Activated gamma-delta T cell (primary cell): ENCODE data around the gene FASTK.
A peak's percentile ranks its signal among the peaks of the same experiment; 100 is the strongest.
"Not testable (repeated sequence)": the region's sequence is repeated elsewhere in the genome, so short reads cannot be mapped to it uniquely, and the experiment has no call there.

Source experiments
- DNase-seq: peaks from one replicate; lab custom pipeline; 2025; lab: John Stamatoyannopoulos, UW

Gene FASTK

DNA sequence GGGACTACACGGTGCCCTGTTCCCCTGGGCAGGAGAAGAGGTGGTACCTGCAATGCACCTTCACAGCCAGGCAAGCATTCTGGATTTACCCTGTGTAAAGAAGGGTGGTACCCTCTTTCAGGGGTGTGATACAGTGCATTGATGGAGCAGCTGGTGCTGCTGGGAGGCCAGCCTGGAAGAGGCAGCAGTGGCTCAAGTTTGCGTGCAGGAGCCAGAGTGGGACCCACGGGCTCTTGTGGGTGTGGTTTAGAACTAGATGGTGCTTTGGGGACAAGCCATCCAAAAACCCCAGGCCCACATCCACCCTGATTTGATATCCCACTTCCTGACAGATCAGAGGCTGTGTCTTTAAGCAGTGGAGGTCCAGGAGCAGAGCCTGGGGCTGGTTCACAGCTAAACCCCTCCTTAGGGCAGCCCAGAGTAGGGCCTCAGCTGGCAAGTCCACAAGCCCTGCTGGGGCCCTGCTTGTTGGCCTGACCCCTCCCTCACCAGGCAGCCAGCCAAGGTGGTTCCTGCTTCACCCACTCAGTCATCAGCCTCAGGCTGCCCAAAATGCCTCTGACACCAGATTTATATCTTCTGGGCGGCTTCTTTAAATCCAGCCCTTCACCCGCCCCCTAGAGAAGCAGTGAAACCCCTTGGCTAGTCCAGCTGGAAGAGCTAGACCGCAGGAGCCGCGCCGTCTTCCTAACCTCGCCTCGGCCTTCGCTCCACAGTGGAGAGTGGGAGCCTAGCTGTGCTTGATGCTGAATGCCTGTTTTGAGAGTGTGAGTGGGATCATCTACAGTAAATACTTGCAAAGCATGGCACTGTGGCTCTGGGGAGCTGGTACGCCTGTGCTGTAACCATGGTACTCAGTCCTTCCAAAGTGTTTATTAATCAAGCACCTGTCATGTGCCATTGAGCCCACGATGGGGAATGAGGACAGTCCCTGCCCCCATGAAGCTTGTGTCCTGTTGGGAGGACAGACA, 33.7 kb downstream of the FASTK start:
- no peak for DNase-seq

DNA sequence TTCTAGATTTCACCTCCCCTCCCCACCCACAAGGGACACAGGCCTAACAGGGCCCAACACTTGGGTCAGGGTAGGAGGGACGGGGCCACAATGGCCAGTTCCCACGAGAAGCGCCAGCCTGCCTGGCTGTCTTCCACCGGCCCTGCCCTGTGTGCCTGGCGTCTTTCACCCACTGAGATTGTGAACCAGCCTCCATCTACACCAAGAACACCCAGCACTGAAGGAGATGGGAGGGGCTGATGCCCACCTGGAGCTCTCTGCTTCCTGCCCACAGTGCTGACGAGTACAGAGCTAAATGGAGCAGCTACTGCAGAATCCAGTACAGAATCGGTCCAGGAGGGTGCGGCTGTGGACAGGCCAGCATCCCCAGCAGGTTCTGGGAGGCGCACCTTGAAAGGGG, 34.6 kb downstream of the FASTK start:
- DNase-seq = no peak

GRCh38 chr7:151045262-151045661, 35.3 kb downstream of the FASTK start:
- no peak for DNase-seq

DNA sequence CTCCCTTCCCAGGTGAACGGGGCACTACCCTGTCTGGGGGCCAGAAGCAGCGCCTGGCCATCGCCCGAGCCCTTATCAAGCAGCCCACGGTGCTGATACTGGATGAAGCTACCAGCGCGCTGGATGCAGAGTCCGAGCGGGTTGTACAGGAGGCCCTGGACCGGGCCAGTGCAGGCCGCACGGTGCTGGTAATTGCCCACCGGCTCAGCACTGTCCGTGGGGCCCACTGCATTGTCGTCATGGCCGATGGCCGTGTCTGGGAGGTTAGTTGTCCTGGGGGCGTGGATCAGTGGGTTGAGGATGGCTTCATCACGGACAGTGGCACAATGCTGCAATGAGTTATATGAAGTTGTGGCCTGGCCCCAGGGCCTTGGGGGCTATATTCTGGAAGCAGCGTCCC, 36.6 kb downstream of the FASTK start:
- DNase-seq = no peak

GRCh38 chr7:151043449-151043848, 37.2 kb downstream of the FASTK start:
- DNase-seq = not testable (repeated sequence)

DNA sequence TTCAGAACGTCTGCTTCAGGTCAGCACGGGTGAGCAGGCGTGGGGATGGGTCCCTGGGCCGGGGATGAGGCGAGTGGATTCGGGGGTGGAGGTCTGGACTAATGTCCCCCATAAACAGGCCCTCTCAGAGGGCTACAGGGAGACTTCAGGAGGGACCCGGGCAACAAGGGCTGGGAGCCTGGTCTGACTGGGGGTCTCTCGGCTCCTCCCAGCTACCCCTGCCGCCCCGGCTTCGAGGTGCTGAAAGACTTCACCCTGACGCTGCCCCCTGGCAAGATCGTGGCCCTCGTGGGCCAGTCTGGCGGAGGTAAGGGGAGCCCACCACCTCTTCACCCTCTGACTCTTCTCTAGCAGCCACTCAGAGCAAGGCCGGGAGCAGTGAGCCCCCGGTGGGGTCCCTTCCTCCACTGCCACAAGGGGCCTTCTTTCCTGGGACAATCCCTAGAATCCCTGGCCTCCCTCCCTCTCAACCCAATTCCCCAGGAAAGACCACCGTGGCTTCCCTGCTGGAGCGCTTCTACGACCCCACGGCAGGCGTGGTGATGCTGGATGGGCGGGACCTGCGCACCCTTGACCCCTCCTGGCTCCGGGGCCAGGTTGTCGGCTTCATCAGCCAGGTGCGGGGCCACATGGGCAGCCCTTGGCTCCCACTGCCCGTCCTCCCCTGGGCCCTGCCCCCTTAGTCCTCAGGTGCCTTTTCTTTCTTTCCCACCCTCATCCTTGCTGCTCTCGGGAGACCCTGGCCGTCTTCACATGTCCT, 39.8 kb downstream of the FASTK start:
- no peak for DNase-seq

DNA sequence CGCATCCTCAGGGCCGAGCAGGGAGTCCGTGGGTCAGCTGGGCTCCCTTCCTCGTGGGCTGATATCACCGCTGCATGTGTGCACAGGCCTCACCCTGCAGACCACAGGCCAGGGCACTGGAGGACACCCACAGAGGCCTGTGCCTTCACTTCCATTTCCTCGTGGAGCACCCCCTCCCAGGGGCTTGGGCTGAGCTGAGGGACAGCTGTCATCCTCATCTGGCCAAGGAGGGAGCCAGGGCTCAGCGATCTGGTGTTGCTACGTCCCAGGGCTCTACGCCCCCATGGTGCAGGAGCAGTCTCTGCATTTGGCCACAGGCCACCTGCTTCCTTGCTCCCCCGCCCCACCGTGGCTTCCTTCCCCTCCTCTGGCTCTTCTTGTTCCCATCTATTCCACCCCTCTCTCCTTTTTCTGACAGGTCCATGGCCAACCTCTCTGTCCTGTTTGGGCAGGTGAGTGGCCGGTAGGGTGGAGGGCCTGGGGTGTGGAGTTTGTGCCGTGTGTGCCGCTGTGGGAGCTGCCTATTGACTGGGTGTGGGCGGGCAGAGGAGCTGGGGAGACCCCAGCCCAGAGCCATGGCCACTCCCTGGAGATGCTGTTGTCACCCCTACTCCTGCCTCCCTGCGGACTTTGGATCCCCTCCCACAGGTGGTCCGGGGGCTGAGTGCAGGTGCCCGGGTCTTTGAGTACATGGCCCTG, 40.6 kb downstream of the FASTK start:
- no peak for DNase-seq

DNA sequence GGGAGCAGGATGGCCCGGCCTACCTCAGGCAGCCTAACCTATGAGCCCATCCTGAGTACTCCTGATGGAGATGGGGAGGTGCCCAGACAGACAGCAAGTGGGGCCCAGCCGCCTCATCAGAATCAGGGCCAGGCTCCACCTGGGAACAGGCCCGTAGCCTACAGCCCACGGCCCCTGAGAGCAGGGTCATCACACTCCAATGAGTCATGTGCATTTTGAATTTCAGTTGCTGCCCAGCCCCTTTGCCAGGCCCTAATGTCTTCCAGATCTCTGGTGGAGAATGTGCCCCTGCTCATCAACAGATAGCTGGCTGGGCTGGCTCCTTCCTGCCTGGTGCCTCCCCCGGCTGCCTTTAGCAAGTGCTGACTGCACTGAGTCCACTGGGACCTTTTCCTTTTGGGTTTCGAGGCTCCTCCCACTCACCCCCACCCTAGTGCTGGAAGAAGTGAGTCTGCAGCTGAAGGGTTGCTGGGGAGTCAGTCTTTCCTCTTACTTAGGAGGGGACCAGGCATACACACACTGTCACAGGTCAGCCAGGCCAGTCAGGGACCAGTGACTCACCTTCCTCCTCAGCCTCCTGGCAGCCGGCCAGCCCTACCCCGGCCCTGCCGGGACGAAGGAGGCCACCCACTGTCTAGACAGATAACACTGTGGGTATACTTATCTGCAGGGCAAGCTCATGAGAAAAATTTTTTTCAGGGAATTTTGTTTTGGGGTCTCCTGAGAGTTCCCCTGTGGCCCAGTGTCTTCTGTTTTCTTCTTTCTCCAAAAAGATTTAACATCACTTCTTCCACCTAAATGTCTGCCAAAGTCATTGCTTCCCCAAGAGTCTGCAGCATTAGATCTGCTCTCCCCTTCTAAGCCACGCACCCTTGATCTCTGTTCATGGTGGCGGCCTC, 41.4 kb downstream of the FASTK start:
- DNase-seq = peak; percentile 22

- DNase-seq = no peak
These were observed 44.7 kb downstream of the FASTK start for GRCh38 chr7:151035902-151036301.

GRCh38 chr7:151035026-151035717, 45.4 kb downstream of the FASTK start:
- DNase-seq = no peak

DNA sequence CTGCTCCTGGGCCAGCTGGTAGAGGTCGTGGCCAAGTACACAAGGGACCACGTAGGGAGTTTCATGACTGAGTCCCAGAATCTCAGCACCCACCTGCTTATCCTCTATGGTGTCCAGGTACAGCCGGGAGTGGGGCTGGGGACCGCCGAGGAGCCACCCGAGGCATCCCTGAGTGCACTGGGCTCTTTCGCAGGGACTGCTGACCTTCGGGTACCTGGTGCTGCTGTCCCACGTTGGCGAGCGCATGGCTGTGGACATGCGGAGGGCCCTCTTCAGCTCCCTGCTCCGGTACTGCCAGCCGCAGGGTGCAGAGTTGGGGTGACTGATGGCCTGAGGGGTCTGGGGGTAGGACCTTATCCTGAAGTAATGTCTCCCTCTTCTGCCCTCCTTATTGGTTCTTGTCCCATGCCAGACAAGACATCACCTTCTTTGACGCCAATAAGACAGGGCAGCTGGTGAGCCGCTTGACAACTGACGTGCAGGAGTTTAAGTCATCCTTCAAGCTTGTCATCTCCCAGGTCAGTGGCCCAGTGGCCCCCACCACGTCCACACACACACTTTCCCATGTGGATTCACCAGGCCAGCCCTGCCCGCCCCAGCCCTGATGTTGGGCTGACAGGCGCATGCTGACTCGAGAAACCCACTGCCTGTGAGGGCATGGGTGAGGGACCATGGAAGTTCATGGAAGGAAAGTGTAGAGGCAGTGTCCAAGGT, 46.1 kb downstream of the FASTK start:
- DNase-seq = no peak

DNA sequence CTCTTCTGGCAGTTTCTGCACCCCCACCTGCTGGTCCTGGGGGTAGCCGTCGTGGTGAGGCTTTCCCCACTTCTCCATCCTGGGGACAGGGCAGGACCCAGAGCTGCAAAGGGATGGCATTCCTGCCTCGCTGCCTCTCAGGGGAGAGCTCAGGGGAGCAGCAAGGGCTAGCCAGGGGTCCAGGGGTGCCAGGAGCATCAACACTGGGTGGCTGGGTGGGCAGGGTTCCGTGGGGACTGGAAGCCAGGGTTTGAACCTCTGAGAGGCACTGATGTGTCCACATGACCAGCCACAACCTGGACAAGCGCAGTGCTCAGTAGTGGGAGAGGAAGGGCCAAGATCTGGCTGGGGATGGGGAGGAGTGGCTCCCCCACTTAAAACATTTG, 46.8 kb downstream of the FASTK start:
- no peak for DNase-seq

DNA sequence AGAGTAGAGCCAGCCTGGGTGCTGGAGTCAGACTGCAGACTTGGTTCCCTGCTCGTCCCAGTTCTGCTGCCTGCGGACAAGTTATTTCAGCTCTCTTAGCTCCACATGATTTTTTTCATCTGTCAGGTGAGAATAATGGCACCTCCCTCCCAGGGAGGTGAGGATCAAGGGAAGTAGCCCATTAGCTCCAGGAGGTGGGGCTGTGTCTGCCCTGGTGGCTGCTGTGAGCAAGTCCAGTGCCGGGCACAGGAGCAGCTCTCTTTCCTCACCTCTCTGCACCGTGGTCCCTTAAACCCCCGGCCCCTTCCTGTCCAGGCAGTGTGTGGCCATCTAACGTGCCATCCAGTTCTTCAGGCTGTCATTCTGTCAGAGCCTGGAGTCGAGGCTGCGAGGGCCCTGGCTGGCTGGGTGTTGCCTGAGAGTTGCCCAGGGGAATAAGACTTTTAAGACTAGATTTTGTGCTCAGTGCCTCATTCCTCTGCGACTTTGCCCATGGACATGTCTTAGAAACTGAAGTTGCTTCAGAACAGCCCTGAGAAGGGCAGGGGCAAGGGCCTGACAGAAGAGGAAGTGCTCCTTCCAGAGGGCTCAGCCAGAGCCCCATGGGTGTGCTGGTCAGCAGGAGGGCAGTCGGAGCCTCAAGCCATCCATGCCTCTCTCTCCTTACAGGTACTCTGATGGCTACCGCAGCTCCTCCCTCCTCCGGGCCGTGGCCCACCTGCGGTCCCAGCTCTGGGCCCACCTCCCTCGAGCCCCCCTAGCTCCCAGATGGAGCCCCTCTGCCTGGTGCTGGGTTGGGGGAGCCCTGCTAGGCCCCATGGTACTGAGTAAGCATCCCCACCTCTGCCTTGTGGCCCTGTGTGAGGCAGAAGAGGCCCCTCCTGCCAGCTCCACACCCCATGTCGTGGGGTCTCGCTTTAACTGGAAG, 47.4 kb downstream of the FASTK start:
- no peak for DNase-seq

GRCh38 chr7:151031011-151031410, 49.6 kb downstream of the FASTK start:
- no peak for DNase-seq

GRCh38 chr7:151028948-151029501, 51.6 kb downstream of the FASTK start:
- no peak for DNase-seq

GRCh38 chr7:151028131-151028947, 52.3 kb downstream of the FASTK start, which contains the start of gene ABCB8:
TSS of gene ABCB8 (plus strand) at chr7:151028450. CDS start at chr7:151028516, 66 bp downstream.
- DNase-seq = peak; percentile 70

GRCh38 chr7:151027728-151028130, 52.9 kb downstream of the FASTK start:
- not testable (repeated sequence) for DNase-seq
